ENCODE results near the gene DCDC1.

DNA sequence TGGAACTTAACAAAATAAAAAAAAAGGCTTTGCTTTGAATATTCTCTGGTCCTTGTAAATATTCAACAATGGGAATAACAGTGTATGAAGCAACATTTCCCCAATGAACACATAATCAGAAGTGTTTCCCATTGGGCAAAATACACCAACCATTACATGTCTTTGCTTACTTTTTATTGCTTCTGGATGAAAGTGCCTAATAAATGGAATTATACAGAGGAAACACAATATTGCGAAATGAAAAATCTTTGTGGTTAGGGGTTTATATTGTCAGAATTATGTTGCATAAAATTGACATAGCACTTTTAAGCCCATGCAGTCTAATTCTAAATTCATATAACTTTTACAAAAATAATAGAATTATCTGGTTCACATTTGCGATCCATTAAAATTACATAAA, 386.4 kb downstream of the DCDC1 start:
- TF ChIP-seq POLR2A (IDR thresholded peaks at IDR 0.05), result no peak
- TF ChIP-seq, protein P1, sequence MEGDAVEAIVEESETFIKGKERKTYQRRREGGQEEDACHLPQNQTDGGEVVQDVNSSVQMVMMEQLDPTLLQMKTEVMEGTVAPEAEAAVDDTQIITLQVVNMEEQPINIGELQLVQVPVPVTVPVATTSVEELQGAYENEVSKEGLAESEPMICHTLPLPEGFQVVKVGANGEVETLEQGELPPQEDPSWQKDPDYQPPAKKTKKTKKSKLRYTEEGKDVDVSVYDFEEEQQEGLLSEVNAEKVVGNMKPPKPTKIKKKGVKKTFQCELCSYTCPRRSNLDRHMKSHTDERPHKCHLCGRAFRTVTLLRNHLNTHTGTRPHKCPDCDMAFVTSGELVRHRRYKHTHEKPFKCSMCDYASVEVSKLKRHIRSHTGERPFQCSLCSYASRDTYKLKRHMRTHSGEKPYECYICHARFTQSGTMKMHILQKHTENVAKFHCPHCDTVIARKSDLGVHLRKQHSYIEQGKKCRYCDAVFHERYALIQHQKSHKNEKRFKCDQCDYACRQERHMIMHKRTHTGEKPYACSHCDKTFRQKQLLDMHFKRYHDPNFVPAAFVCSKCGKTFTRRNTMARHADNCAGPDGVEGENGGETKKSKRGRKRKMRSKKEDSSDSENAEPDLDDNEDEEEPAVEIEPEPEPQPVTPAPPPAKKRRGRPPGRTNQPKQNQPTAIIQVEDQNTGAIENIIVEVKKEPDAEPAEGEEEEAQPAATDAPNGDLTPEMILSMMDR (IDR thresholded peaks at IDR 0.05), result no peak
